ENCODE results near the gene OR4X2.

OR4X2 gene

DNA sequence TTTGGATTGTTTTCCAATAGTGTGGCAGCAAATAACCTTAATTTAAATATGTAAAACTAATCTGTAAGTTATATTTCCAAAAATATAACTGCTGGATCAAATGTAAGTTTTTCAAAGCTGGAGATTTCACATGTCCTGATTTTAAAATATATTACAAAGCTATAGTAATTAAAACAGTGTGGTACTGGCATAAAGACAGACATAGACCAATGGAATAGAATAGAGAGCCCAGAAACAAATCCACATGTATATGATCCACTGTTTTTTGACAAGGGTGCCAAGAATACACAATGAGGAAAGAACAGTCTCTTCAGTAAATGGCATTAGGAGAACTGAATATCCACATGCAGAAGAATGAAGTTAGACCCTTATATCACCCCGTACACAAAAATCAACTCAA, 4.0 kb downstream of the OR4X2 start:
- TF ChIP-seq, protein P1, sequence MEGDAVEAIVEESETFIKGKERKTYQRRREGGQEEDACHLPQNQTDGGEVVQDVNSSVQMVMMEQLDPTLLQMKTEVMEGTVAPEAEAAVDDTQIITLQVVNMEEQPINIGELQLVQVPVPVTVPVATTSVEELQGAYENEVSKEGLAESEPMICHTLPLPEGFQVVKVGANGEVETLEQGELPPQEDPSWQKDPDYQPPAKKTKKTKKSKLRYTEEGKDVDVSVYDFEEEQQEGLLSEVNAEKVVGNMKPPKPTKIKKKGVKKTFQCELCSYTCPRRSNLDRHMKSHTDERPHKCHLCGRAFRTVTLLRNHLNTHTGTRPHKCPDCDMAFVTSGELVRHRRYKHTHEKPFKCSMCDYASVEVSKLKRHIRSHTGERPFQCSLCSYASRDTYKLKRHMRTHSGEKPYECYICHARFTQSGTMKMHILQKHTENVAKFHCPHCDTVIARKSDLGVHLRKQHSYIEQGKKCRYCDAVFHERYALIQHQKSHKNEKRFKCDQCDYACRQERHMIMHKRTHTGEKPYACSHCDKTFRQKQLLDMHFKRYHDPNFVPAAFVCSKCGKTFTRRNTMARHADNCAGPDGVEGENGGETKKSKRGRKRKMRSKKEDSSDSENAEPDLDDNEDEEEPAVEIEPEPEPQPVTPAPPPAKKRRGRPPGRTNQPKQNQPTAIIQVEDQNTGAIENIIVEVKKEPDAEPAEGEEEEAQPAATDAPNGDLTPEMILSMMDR (IDR thresholded peaks at IDR 0.05; ENCODE audit: low read depth, low read length): no peak
- H3K4me3 ChIP-seq (ENCODE audit: low read depth, low read length): no peak overlapping the region

DNA sequence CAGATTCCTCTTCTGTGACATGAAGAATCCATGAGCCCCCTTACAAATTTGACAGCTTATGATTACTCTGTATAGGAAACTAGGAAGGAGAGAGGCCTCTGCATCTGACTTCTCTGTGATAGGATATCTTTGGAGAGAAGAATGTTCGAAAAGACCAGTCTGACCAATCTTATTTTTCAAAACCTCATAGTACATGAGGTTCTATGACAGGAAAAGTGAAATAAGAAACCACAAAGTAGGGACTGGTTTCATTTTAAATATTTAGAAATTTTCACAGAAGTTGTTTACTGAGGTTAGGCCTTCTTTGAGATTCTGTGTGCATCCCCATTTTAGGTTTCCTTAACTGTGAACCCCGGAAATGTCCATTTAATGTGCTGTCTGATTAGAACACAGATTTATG, 16.7 kb downstream of the OR4X2 start:
- TF ChIP-seq, protein P1 (IDR thresholded peaks at IDR 0.05; ENCODE audit: low read depth, low read length): no peak
- H3K4me3 ChIP-seq (ENCODE audit: low read depth, low read length): no peak overlapping the region

DNA sequence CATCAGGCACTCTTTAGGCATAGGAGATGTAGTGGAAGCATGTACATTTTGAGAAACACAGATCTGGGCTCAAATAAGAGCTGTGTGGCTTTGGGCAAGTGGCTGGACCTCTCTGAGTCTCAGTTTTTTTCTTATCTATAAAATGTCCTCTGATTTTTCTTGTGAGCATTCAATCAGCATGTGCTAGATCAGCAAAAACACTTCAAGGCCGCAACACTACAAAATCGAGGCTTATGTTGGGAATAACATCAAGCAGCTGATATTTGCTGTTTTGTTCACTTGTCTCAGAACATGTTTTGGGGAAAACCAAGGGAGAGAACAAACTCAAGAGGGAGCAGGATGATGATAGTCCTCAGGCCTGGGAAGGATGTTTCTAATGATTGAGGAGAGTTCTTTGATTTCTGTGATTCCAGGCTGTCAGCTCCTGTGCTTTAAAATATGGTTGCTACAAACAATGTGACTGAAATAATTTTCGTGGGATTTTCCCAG, 18.6 kb downstream of the OR4X2 start, which contains the start of gene OR4X1:
TSS of gene OR4X1 (plus strand) at position 439 of the 489 bp plus-strand sequence. CDS start at position 439, 0 bp downstream.
- no peak within 1 kb of the TSS for H3K4me3 ChIP-seq (ENCODE audit: low read depth, low read length)
- TF ChIP-seq, protein P1 (IDR thresholded peaks at IDR 0.05; ENCODE audit: low read depth, low read length): no peak

DNA sequence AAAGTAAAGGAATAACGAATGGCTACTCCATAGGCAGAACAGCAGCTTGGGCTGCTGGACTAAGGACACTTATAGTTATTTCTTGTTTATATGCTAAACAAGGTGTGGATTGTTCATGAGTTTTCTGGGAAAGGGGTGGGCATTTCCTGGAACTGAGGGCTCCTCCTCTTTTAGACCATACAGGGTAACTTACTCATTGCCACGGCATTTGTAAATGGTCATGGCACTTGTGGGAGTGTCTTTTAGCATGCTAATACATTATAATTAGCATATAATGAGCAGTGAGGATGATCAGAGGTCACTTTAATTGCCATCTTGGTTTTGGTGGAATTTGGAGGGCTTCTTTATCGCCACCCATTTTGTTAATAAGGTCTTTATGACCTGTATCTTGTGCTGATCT, 25.7 kb downstream of the OR4X2 start:
- TF ChIP-seq, protein P1 (IDR thresholded peaks at IDR 0.05; ENCODE audit: low read depth, low read length): no peak
- no peak overlapping the region for H3K4me3 ChIP-seq (ENCODE audit: low read depth, low read length)

DNA sequence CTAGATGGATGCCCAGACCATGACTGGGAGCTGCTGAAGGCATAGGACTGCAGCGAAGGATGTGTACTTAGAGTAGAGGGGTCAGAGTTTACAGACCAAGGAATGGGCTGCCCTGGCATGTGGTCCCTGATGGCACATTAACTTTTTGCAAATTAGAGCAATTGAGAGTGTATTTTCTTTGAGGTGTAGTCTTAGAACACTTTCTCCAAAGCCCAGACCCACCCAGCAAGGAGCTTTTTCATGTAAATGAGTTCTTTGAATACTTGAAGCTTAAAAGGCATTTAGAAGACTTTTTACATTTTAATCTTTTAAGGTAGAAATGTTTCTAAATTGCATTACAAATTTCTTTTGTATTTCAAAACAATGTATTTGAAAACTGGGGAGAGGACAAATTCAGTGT, 27.7 kb downstream of the OR4X2 start:
- TF ChIP-seq, protein P1 (IDR thresholded peaks at IDR 0.05; ENCODE audit: low read depth, low read length): no peak
- no peak overlapping the region for H3K4me3 ChIP-seq (ENCODE audit: low read depth, low read length)
